Stimulated activated CD8-positive, alpha-beta memory T cell treated with anti-CD3 and anti-CD28 coated beads, Interleukin-7, amount 100 ng/mL, for 24 hours (primary cell): ENCODE data around the gene IGDCC3.

Experiments
- DNase-seq: peaks from one replicate; pipeline ENCODE4 v3.0.0-alpha.2; 2020; ENCODE audit warnings: low read depth

The IGDCC3 gene

DNA sequence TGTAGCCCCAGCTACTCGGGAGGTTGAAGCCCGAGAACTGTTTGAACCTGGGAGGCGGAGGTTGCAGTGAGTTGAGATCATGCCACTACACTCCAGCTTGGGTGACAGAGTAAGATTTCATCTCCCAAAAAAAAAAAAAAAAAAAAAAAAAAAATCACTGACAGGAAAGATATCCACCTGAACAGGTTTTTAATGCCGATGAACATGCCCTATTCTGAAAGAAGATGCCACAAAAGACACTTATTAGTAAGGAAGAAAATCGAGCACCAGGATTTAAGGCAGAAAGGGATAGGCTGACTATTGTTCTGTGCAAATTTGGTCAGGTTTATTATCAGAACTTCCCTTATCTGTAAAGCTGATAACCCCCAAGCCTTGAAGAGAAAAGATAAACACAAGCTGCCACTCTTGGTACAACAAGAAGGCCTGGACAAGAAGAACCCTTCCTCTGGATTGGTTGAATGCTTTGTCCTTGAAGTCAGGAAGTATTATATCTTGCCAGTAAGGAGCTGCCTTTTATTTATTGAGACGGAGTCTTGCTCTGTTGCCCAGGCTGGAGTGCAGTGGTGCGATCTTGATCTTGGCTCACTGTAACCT lies 88.4 kb downstream of the IGDCC3 start:
- DNase-seq: no peak

DNA sequence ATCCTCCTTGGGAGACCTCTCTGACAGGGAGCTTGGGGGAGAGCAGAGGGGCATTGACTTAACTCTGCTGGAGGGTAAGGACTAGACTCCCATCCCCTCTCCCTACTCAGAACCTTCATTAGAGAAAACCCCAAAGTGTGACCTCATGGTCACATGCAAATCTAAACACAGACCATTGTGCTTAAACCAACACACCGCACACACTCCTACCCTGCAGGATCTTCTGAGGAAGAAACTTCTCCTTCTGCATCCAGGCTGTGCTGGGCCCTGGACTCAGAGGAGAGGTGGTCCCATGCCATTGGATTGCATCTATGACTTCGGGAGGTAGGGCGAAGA lies 90.3 kb downstream of the IGDCC3 start:
- DNase-seq: no peak

DNA sequence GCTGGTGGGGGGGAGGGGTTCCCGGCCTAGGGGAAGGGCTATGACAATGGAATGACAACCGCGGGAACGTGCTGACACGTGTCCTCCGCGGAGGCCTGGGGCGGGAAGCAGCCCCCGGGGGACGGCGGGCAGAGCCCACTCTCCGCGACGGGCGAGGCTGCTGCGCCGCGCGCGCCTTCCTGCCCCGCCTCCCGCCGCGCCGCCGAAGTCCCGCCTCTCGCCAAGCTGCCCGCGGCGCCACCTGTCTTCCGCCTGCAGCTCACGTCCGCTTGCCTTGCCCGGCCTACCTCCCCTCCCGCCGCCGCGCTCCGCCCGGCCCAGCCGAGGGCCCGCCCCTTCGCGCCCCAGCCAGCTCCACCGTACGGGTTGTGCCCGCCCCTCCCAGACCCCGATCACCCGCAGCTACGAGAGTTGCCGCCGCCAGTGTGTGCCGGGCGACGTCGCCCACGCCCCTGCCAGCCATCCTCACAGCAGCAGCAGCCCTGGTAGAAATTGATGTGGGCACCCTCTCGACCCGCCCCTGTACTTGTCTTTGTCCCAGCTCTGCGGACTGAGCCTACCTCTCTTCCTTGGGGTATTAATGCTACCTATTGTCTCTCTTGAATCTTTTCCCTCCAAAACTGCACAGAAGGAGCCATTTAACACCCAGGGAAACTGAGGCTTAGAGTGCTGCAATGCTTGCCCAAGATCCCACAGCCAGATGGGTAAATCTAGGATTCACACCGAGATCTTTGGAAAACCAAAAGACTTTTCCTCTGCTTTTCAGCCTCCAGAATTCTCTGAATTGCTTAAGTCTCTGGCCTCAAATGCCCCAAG lies 90.9 kb downstream of the IGDCC3 start, which contains the start of gene PARP16:
TSS of gene PARP16 (minus strand) at position 180 of the 816 bp plus-strand sequence. CDS start 457 bp downstream, outside the sequence.
- peak; percentile 79 for DNase-seq

DNA sequence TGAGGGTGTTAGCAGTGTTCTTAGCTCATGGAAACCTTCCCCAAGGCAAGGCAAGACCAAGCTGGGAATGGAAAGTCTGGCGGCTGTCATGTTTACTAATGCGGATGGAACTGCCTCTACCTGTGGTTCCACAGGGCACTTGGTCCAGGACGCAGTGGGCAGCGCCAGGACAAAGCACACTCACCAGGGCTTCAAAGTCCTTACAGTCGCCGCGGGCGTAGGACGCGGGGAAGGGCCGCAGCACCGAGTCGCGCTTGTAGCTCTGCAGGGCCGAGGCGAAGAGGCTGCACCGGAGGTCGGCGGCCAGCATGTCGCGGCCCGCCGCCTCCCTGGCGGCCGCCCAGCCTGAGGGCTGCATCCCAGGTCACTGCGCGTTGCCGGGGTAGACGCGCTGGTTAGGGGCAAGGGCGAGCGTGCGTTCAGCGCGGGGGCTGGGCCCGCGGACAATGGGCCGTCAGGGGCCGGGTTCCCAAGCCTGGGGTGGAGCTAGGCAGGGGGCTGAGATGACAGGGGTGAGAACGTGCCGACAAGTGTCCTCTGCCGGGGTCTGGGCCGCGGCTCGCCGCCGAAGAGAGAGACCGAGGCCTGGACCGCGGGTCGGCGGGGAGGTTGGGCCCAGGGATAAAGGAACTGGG lies 91.6 kb downstream of the IGDCC3 start:
- no peak for DNase-seq

DNA sequence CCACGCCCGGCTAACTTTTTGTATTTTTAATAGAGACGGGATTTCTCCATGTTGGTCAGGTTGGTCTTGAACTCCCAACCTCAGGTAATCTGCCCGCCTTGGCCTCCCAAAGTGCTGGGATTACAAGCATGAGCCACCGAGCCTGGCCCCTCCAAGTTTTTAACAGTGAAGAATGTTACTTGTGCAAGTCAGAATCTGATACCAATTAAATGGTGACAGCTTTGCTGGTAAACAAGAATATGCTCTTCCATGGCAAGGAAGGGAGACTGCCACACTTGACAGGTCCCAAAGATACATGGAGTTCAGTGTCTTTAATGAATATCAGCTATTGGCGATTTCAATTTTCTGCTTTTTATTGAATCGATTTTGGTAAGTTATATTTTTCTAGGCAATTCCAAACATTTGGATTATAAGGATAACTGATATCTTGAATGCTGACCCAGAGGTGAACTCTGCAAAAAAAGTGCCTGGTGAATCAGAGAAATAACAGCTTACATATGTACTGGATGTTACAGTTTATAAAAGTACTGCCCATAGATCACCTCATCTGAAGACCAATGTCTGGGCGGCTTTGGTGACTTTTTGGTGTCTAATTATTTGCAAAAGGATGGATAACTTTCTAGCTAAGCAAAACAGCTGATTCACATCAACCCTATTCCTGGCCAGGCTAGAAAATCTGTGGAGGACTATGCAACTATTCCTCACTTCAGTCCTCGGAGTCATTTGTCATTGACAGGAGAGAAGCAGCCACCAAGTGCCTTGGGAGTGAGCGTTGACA lies 92.3 kb downstream of the IGDCC3 start:
- no peak for DNase-seq

DNA sequence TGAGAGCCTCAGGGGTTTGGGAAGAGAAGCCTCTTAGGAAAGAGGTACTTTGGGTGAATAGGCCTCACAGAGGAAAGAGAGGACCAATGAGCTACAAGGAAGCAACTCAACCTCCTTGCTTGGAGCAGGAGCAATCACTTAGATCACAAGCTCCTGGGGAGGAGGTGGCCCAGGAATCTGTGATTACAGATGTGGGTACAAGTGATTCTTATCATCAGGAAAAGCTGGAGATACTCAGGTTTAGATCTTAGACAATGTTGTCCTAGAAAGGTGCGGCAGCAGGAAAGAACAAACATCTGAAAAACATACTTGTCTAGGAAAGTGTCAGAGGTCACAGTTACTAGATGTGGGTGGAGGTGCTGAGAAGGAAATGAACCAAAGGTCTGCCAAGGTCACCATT lies 99.3 kb downstream of the IGDCC3 start:
- no peak for DNase-seq
